ENCODE results near the gene MRPS21. TPM values are rescaled to one million over a fixed set of nuclear protein-coding genes. Genes with fewer than 3 reads are reported as not detected.

Gene MRPS21
- total RNA-seq, 1 experiment from 2014 or later = 133 TPM

GRCh38 chr1:150259758-150260669 lies 33.6 kb upstream of the MRPS21 start:
- peaks cover 66% of the 10 kb centered on the region for H3K4me1 Mint-ChIP-seq (ENCODE audit: insufficient read depth, unreplicated experiment)
- peak overlapping the region; percentile 64 for H3K4me3 Mint-ChIP-seq (ENCODE audit: unreplicated experiment)
- TF ChIP-seq CTCF (IDR thresholded peaks at IDR 0.05; ENCODE audit: unreplicated experiment) = no peak
- ChIA-PET CTCF (interaction anchor here (0.6 to 12.7 kb wide), 7 partner anchors 10 to 548 kb away, joined by 3 to 215 read pairs (median 4); partner anchors contain the start of genes APH1A, CIART and CTSK), POLR2A (interaction anchor here (0.7 to 11.7 kb wide), 12 partner anchors 8 to 331 kb away, joined by 3 to 239 read pairs (median 6); partner anchors contain the start of genes ANP32E, APH1A, C1orf54 and CIART)
- H3K27ac Mint-ChIP-seq (ENCODE audit: low read depth, unreplicated experiment) = peak overlapping the region; percentile 47
- DNase-seq (ENCODE audit: unreplicated experiment) = peak; percentile 89
- no peaks in the 10 kb centered on the region for H3K27me3 Mint-ChIP-seq (ENCODE audit: insufficient read depth, unreplicated experiment)
- BruUV-seq (replicated peaks) = no TSS peak
- intact Hi-C loops (cut with micrococcal nuclease) = loop anchor here (5.0 kb wide), 4 partner anchors 202 to 552 kb away; partner anchors contain the start of gene ADAMTSL4
- H3K36me3 Mint-ChIP-seq (ENCODE audit: insufficient read depth, unreplicated experiment) = peaks cover 19% of the 10 kb centered on the region
- H3K9me3 Mint-ChIP-seq (ENCODE audit: unreplicated experiment) = no peaks in the 10 kb centered on the region

- Mint-ChIP-seq H3K4me1 (ENCODE audit: insufficient read depth, unreplicated experiment) (peaks cover 53% of the 10 kb centered on the region), H3K27ac (ENCODE audit: low read depth, unreplicated experiment) (no peak overlapping the region), H3K36me3 (ENCODE audit: insufficient read depth, unreplicated experiment) (peaks cover 32% of the 10 kb centered on the region), H3K9me3 (ENCODE audit: unreplicated experiment) (no peaks in the 10 kb centered on the region), H3K27me3 (ENCODE audit: insufficient read depth, unreplicated experiment) (no peaks in the 10 kb centered on the region), H3K4me3 (ENCODE audit: unreplicated experiment) (no peak overlapping the region)
- intact Hi-C loops (cut with micrococcal nuclease) = no loop called here
- ChIA-PET POLR2A (interaction anchor here (0.6 to 11.7 kb wide), 9 partner anchors 8 to 332 kb away, joined by 3 to 239 read pairs (median 4); partner anchors contain the start of genes ANP32E, APH1A and CIART), CTCF (interaction anchor here (0.6 to 12.7 kb wide), 5 partner anchors 10 to 723 kb away, joined by 3 to 215 read pairs (median 4); partner anchors contain the start of gene CIART)
- TF ChIP-seq CTCF (IDR thresholded peaks at IDR 0.05; ENCODE audit: unreplicated experiment) = no peak
- BruUV-seq (replicated peaks) = no TSS peak
- no peak for DNase-seq (ENCODE audit: unreplicated experiment)
Observed at GRCh38 chr1:150261367-150261766, 32.3 kb upstream of the MRPS21 start.

GRCh38 chr1:150262388-150263320 lies 31.0 kb upstream of the MRPS21 start:
- peak overlapping the region; percentile 11 for H3K27ac Mint-ChIP-seq (ENCODE audit: low read depth, unreplicated experiment)
- CTCF ChIA-PET = interaction anchor here (0.6 to 12.7 kb wide), 5 partner anchors 17 to 1596 kb away, joined by 3 to 215 read pairs (median 3); partner anchors contain the start of gene CIART
- intact Hi-C loops (cut with micrococcal nuclease) = no loop called here
- peaks cover 52% of the 10 kb centered on the region for H3K4me1 Mint-ChIP-seq (ENCODE audit: insufficient read depth, unreplicated experiment)
- no peak overlapping the region for H3K4me3 Mint-ChIP-seq (ENCODE audit: unreplicated experiment)
- no peaks in the 10 kb centered on the region for H3K27me3 Mint-ChIP-seq (ENCODE audit: insufficient read depth, unreplicated experiment)
- H3K36me3 Mint-ChIP-seq (ENCODE audit: insufficient read depth, unreplicated experiment) = peaks cover 33% of the 10 kb centered on the region
- no TSS peak for BruUV-seq (replicated peaks)
- TF ChIP-seq CTCF (IDR thresholded peaks at IDR 0.05; ENCODE audit: unreplicated experiment) = no peak
- POLR2A ChIA-PET = interaction anchor here (0.5 to 11.7 kb wide), 13 partner anchors 8 to 585 kb away, joined by 3 to 239 read pairs (median 4); partner anchors contain the start of genes ANP32E, C1orf54, CIART and RPRD2
- H3K9me3 Mint-ChIP-seq (ENCODE audit: unreplicated experiment) = no peaks in the 10 kb centered on the region
- peak; percentile 44 for DNase-seq (ENCODE audit: unreplicated experiment)

All from MCF 10A (cell line).